Activated CD8-positive, alpha-beta T cell treated with anti-CD3 and anti-CD28 coated beads for 36 hours (primary cell): ENCODE data around the gene CHRM5. TPM values are rescaled to one million over a fixed set of nuclear protein-coding genes. Genes with fewer than 3 reads are reported as not detected.

Source experiments
- ATAC-seq: fragments of 200-7000 bp; cut with Tn5 transposase; one replicate; pipeline ENCODE4 v1.10.0; 2021; ENCODE audit warnings: mild to moderate bottlenecking, moderate library complexity
- CTCF ChIA-PET: fragments of 350-600 bp; sonication (Branson Sonifier 250); formaldehyde crosslinking; loops from one replicate; lab custom pipeline; 2021; ENCODE audit warnings: antibody characterized with exemption; lab: Charles Lee
- POLR2A ChIA-PET: fragments of 350-600 bp; sonication (Branson Sonifier 250); formaldehyde crosslinking; loops from one replicate; lab custom pipeline; 2021; ENCODE audit warnings: antibody characterized with exemption; lab: Charles Lee
- DNase-seq: peaks from one replicate; pipeline ENCODE4 v3.0.0-alpha.2; 2020
- H3K27ac Mint-ChIP-seq: one replicate; pipeline ENCODE4 v1.8.0; 2021; ENCODE audit warnings: mild to moderate bottlenecking, mixed read lengths
- H3K27me3 Mint-ChIP-seq: one replicate; pipeline ENCODE4 v1.8.0; 2021; ENCODE audit warnings: mixed read lengths
- H3K36me3 Mint-ChIP-seq: one replicate; pipeline ENCODE4 v1.8.0; 2021; ENCODE audit warnings: low read depth, mixed read lengths
- H3K4me1 Mint-ChIP-seq: one replicate; pipeline ENCODE4 v1.8.0; 2021; ENCODE audit warnings: low read depth, mixed read lengths
- H3K4me3 Mint-ChIP-seq: one replicate; pipeline ENCODE4 v1.8.0; 2021; ENCODE audit warnings: mild to moderate bottlenecking, moderate library complexity, mixed read lengths
- H3K9me3 Mint-ChIP-seq: one replicate; pipeline ENCODE4 v1.8.0; 2021; ENCODE audit warnings: mixed read lengths
- CTCF ChIP-seq: fragments of 200-600 bp; IDR thresholded peaks from one replicate; pipeline ENCODE4 v1.8.0; 2022; ENCODE audit warnings: antibody characterized with exemption, mild to moderate bottlenecking
- intact Hi-C: fragments of 100-400 bp; cut with micrococcal nuclease; formaldehyde crosslinking; loops from one replicate; pipeline ENCODE4 v1.10.0; 2022
- total RNA-seq, 2 experiments: library from RNA; stranded (reverse); gene quantifications; one replicate each; pipeline ENCODE4 v1.2.3, GENCODE V29; 2021

The CHRM5 gene
- total RNA-seq, 2 experiments from 2014 or later, result not detected

- no peaks in the 10 kb centered on the region for H3K36me3 Mint-ChIP-seq
- no peak overlapping the region for H3K4me3 Mint-ChIP-seq
- no peak overlapping the region for H3K27ac Mint-ChIP-seq
- H3K4me1 Mint-ChIP-seq, result no peaks in the 10 kb centered on the region
- no peaks in the 10 kb centered on the region for H3K27me3 Mint-ChIP-seq
- DNase-seq (no peak), ATAC-seq (no peak)
- intact Hi-C loops, result no loop called here
- H3K9me3 Mint-ChIP-seq, result peaks cover 2% of the 10 kb centered on the region
- ChIA-PET POLR2A (no interaction called here), CTCF (no interaction called here)
- TF ChIP-seq CTCF, result no peak
These were observed 33.4 kb upstream of the CHRM5 start for GRCh38 chr15:33934921-33935320.

DNA sequence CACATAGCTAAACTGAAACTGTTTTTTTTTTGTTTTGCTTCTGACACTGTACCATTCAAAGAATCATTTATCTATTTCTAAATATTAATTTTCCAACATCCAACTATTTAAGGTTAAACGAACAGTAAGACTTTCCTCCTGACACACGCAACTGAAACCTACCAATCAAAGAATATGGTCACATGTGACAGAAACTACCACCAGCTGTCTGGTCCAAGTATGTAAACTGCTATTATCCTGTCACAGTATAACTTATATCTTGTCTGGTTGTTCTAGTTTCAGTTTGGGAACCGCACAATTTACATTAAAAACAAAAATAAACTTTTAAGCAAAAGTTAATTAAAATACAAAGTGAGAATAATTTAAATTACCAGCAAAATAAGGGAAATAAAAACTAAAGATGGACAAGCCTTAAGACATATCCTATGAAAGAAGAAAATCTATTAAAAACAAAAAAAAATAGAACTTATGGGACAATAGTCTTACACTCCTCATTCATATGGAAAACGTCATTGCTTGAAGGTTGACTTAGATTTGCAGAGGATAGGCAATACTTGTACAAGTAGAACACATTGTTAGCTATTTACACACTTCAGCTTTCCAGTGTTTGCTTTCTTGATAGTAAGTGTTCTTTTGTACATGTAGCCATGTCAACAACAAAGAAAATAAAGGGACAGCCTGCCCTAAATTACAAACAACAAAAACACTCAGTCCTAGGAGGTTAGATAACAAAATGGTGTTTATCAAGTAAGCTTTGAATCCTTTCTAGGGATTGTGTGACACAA lies 26.8 kb upstream of the CHRM5 start:
- ChIA-PET POLR2A (no interaction called here), CTCF (no interaction called here)
- no peak for DNase-seq
- intact Hi-C loops, result no loop called here
- Mint-ChIP-seq H3K4me3 (no peak overlapping the region), H3K27me3 (no peaks in the 10 kb centered on the region), H3K27ac (no peak overlapping the region), H3K9me3 (no peaks in the 10 kb centered on the region), H3K4me1 (no peaks in the 10 kb centered on the region), H3K36me3 (peaks cover 2% of the 10 kb centered on the region)
- no peak for ATAC-seq
- no peak for TF ChIP-seq CTCF

DNA sequence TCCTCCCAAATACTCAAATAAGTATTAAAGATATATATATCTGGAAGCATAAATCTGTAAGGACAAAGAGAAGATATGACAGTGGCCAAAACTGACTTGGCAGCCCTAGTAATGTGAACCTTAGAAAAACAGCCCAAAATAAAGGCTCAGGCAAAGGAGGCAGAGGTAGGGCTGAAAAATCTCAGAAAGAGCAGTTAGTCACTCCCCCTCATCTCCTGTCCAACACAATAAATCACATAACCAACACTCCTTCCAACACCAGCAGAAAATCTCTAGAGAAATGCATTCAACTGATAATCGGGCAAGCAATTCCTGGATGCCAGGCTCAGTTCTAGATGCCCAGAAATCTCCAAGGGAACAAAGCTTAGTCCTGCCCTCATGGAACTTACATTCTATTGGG lies 22.1 kb upstream of the CHRM5 start:
- no peak for TF ChIP-seq CTCF
- Mint-ChIP-seq H3K27ac (no peak overlapping the region), H3K27me3 (no peaks in the 10 kb centered on the region), H3K36me3 (peaks cover 2% of the 10 kb centered on the region), H3K4me1 (no peaks in the 10 kb centered on the region), H3K9me3 (no peaks in the 10 kb centered on the region), H3K4me3 (no peak overlapping the region)
- ATAC-seq (no peak), DNase-seq (no peak)
- POLR2A ChIA-PET, result no interaction called here
- intact Hi-C loops, result no loop called here
- CTCF ChIA-PET, result no interaction called here

DNA sequence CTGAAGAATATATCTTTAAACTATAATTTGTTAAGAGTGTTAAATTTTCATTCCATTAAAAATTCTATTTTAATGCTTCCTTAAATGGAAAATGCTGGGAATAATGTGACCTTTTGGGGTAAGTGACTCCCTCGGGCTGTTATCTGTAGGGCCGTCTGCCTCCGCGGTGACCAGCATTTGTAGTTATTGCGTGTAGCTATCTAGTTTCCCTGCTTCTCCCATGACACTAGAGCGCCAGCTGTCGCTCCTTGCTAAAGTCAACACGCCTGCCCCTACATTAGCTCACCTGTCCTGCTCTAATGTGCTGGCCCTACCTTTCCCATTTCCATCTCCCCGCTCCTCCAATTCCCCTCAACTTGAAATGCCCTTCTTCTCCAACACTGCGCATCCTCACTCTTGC lies 12.4 kb upstream of the CHRM5 start:
- ChIA-PET CTCF (no interaction called here), POLR2A (no interaction called here)
- DNase-seq (no peak), ATAC-seq (no peak)
- no peaks in the 10 kb centered on the region for H3K9me3 Mint-ChIP-seq
- H3K27ac Mint-ChIP-seq, result no peak overlapping the region
- H3K4me1 Mint-ChIP-seq, result peaks cover 4% of the 10 kb centered on the region
- TF ChIP-seq CTCF, result no peak
- intact Hi-C loops, result no loop called here
- peaks cover 1% of the 10 kb centered on the region for H3K36me3 Mint-ChIP-seq
- no peaks in the 10 kb centered on the region for H3K27me3 Mint-ChIP-seq
- no peak overlapping the region for H3K4me3 Mint-ChIP-seq

DNA sequence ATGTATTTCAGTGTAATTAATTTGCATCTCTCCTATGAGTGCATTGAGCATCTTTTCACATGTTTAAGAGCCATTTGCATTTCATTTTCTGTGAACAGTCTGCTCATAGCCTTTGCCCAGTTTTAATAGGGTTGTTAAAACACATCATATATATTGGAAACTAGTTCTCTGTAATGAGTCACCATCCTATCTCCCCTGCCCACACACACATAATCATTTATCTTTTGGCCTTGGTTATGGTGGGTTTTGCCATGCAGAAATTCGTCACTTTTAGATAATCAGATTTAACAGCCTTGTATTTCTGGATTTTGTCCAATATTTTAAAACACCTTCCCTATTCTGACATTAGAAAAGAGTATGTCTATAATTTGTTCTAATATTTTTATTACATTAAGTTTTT lies 11.9 kb upstream of the CHRM5 start:
- no peak overlapping the region for H3K27ac Mint-ChIP-seq
- ChIA-PET POLR2A (no interaction called here), CTCF (no interaction called here)
- peaks cover 1% of the 10 kb centered on the region for H3K36me3 Mint-ChIP-seq
- H3K27me3 Mint-ChIP-seq, result no peaks in the 10 kb centered on the region
- H3K9me3 Mint-ChIP-seq, result no peaks in the 10 kb centered on the region
- DNase-seq, result no peak
- TF ChIP-seq CTCF, result no peak
- no peak overlapping the region for H3K4me3 Mint-ChIP-seq
- intact Hi-C loops, result no loop called here
- H3K4me1 Mint-ChIP-seq, result peaks cover 4% of the 10 kb centered on the region
- no peak for ATAC-seq
